NOMO-1 treated with dmso at 0.1 percent for 144 hours (cell line): ENCODE measurements around the gene C3AR1.

Source experiments
- DNase-seq: peaks from one replicate; lab custom pipeline; 2025; ENCODE audit not compliant: unreplicated experiment; lab: John Stamatoyannopoulos, UW

The C3AR1 gene

DNA sequence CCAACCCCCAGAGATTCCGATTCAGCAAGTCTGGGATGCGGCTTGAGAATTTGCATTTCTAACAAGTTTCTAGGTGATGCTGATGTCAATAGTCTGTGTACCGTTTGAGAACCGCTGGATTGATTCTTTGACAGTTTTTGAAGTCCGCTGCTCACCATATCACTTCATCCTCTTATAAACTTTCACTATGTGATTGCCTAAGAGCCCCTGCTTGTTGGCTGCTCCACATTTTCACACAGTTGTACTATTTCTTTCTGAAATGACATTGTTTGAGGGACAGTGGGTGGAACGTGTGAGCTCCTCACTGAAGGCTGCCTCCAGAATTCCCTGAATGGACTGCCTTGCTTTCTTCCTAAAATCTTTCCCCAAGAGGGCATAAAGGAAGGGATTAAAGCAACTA lies 7.7 kb downstream of the C3AR1 start:
- DNase-seq = no peak

DNA sequence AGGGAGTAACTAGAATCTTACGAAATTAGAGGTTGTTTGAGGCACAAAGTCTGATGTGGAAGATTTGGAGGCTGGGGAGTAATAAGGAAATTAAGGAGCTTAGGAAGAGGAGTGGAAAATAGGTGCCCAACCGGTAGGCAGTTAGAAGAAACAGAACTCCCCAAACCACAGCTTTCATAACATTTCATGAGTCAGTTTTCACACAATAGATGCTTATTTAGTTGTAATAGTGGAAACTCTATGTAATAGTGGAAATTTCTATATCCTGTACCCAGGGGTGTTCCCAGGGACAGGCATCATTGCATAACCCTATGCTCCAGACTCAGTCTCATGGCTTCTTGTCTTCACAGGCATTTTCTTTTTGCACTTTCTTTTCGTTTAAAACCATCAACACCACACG lies 8.3 kb downstream of the C3AR1 start:
- peak; percentile 43 for DNase-seq

DNA sequence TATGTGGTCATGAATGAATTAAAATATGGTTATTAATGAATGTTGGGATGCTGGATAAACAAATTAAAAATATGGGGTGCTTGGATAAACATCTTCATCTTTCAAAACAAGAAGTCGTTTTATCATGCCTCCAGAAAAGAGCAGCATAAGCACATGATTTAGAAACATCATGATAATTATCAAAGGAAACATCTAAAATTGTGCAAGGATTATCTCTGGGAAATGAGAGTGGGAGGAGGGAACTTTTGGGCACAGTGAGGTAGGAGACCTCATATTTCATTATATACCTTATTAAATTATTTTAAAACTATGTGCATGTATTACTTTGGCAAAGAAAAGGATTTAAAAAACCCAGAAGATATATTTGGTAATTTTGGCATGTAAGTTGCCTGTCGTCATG lies 8.9 kb downstream of the C3AR1 start:
- DNase-seq = no peak

DNA sequence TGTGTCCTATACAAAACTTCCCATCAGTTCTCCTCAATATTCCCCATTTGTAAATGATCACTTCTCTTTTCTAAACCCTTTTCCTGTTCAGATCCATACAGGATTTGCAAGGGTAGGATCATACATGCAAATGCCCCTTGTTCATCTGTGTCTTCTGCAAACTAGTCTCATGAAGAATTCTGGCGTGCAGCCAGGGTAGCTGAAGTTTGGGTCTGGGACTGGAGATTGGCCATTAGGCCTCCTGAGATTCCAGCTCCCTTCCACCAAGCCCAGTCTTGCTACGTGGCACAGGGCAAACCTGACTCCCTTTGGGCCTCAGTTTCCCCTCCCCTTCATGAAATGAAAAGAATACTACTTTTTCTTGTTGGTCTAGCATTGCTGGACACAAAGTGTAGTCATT lies 11.3 kb downstream of the C3AR1 start:
- no peak for DNase-seq

DNA sequence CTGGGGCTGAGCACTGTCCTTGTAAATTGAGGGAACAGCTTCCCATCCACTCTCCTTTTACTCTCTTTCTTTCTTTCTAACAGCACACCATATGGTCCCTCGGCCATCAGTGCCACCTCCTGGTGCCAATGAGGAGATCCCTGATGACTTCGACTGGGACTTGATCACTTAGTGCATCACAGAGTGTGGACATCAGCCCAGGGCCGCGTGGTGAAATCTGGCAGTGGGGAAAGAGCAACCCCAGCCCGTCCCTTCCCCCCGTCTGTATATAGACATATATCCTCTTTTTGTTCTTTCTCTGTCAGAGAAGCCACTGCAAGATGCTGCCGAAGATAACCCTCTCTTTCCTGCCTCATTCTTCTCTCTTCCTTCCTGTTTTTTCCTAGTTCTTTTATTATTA lies 13.5 kb downstream of the C3AR1 start:
- peak; percentile 66 for DNase-seq

DNA sequence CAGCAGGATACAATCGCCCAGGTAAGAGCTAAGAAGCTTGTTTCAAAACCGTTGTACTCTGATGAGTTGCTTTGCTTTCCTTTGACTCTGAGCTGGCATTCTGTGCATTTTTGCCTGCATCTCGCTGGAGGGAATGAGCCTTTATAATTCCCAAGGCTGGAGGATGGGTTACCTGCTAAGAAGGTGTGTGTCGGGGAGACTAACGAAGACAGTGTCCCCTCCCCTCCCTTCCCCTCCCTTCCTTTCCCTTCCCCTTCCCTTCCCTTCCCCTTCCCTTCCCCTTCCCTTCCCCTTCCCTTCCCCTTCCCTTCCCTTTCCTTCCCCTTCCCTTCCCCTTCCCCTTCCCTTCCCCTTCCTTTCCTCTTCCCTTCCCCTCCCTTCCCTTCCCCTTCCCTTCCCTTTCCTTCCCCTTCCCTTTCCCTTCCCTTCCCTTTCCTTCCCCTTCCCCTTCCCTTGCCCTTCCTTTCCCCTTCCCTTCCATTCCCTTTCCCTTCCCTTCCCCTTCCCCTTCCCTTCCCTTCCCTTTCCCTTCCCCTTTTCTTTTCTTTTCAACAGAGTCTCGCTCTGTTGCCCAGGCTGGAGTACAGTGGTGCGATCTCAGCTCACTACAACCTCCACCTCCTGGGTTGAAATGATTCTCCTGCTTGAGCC lies 15.4 kb downstream of the C3AR1 start:
- no peak for DNase-seq

DNA sequence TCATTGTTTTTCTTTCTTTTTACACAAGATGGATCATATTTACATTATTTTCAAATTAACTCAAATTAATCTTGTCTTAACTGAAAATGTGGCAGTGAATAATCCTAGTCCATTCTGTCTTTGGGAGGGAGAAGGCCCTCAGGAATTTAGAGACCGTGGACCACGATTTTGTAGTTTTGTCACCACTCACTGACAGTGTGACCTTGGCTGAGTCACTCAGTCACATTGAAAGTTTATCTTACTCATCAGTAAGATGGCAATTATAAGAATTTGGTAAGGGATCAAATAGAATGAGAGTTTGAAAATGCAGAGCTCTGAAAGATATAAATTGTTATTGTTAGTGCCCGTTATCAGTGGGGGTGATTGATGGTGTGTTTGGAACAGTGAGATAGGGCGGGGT lies 17.3 kb downstream of the C3AR1 start:
- DNase-seq = no peak

DNA sequence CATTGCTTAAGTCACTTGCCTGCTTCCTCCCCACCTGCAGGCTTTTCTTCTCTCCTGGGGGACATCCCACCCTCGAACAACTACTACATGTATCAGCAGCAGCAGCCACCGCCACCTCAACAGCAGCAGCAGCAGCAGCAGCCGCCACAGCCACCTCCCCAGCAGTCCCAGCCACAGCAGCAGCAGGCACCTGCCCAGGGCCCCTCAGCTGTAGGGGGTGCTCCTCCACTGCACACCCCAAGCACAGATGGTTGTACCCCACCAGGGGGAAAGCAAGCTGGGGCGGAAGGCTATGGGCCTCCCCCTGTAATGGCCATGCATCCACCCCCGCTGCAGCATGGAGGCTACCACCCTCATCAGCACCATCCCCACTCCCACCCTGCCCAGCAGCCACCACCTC lies 18.3 kb downstream of the C3AR1 start:
- no peak for DNase-seq

DNA sequence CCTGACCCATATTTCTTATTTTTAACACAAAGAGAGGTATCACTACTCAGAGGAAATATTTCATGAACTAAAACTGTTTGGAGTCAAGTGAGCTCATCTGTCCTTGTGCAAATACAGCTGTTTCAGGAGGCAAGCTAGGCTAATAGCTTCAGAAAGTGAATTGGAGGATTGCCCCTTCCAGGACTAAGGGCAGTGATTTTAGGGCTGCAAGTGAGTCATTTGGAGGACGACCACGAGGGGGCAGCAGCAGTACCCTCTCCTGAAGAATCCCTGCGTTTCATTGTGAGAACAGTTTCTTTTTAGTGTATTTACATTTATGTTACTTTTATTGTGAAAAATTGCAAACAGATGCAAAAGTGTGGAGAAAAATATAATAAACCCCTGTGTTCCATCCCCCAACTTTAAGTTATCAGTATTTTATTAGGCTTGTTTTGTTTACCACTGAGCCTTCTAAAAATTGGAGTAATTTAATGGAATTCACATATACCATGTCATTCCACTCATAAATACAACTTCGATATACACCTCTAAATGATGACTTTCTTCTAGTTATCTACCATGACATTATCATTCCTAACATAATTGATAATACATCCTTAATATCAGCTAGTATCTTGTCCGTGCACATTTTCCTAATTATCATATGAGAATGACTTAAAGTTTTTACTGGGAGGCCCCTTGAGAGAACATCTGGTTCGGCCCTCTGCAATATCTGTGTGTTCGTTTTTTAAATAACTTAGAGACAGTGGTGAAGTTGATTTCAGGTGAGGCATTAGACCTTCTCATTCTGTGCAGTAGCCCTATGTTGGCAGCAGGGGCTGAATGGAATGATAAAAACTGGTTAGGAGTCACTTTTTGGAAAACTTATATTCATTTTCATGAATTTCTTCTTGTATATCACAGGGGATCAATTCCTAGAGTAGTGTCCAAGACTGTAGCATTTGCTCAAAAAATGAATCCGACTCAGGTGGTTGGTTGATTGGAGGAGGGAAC lies 19.9 kb downstream of the C3AR1 start:
- DNase-seq = peak; percentile 35

DNA sequence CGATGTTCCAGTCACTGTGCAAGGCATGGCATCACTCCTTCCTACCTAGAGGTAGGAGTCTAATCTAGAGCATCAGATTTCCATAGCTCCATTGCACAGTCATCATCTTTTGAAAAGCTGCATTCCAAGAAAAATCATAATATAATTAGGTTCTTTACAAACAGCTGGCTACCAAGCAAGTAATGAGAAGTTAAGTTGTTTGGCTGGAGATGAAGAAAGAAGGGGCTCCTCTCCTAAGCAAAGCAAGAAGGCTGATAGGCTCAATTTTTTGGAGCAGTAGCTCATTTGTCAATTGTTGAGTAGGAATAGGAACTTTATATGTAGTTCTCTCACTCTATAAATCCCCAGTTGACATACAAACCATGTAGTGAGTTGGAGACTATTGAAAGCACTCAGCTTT lies 25.4 kb downstream of the C3AR1 start:
- DNase-seq = no peak

DNA sequence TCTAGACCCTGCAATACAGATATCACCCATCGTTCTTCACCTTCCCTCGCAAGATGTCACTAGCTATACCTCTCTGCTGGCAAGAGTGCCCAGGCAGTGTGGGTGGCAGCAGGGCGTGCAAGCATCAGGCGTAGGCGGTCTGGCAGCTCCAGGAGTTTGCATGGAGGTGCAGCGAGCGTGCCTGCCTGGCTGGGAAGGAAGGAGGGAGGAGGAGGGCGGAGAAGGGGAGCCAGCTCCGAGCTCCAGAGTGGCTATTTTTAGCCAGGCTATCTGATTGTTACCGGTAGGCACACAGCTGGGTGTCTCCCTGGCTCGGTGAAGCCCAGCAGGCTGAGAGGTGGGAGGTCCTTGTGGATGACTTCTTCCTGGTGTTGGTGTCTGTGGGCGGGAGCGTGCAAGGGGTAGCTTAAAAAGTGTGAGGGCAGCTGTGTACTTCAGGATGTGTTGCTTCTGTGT lies 27.5 kb downstream of the C3AR1 start:
- DNase-seq = no peak

DNA sequence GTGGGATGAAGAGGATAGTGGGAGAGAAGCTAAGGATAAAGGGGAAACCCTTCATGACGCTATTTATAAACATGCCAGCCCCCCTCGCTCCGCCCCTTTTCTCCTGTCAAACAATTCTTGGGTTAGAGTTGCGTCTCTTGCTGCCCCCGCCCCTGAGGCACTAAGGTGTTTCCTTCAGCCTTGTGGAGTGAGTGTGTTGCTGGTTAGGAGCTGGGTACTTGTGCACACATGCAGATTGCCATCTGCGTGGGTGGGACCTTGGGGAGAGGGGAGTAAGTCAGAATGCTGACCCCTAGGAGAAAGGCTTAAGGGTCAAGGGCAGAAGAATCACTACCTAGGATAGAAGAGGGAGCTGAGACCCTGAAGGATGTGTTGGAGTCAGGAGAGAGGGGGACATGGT lies 28.2 kb downstream of the C3AR1 start:
- DNase-seq = no peak

DNA sequence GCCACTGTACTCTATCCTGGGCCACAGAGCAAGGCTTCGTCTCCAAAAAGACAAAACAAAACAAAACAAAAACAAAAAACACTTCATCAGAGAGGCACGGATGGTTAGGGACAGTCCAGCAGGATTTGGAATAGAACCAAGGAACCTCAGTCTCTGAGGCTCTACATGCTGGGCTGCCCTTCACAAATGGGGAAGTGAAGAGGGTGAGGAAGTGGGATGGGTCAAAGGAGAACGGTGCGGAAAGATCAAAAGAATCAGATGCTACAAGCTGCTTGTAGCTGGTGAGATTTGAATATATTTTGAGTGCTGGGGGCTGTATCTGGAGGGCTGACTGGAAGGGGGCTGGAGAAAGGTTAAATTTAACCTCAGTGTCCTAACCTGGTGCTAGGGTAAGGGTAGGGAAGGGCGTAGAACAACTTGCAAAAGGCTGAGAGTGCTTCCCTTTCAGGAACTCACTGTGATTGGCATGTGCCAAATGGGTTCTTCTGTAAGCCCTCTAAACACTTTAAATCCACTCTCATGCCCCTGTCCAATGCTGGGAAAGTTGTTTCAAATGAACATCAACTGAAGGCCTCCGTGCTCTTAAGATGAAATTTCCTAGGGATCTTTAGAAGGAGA lies 29.0 kb downstream of the C3AR1 start:
- DNase-seq = peak; percentile 64

DNA sequence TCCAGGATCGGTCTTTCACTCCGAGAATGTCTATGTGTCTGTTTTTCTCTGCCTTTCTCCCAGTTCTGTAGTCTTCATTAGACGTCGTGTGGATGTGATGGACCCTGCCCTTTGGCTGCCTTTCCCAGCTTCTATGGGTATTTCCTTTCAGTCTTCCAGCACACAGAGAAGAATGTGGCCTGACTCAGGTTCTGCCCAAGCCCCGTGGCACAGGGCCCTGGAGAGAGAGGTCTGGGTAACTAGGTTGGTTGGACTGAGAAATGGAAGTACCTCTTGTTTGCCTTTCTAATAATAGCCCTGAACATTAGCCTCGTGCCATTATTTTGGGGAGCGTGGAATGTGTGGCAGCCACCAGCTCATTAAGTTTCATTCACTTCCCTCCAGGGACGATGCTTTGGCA lies 29.8 kb downstream of the C3AR1 start:
- no peak for DNase-seq

DNA sequence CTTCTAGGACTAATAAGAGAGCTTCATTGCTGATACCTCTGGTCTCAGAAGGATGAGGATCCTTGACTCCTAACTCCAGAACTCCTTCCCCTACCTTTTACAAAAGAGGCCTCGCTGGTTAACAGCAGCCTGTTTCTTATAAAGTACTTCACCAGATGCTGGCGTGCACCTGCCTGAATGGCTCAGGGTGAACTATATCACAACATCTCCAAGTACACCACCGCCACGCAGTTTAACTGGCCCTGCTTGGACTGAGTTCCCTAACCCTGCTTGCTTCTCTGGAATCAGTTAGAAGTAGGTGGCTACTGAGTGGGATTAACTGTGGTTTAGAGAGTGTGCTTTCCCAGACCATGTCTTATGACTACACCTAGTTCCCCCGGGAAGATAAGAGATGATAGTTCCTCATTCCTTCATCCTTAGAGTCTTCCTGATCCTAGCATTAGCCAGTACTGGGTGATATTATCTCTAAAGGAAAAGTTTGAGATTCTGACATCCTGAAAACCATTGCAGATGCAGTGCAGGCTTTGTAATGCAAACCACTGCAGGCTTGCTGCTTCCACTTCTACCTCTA lies 30.6 kb downstream of the C3AR1 start:
- no peak for DNase-seq

DNA sequence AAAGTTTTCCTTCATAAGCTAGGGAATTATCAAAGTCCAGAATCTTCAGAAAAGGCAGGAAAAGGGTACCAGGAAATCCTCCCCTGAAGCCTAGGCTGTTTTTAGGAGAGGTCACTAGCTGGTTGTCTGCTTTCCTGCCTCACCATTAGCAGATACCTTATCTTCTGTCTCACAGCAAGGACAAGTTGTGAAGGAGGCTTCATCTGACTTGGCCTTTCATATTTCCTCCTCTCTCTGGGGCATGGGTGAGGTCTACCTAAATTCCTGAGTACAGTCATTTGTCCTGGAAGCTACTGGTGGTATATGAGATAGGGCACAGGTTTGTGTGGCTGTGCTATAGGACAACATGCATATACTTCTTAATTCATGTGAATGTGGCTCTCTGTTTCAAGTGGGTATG lies 31.4 kb downstream of the C3AR1 start:
- DNase-seq = no peak

DNA sequence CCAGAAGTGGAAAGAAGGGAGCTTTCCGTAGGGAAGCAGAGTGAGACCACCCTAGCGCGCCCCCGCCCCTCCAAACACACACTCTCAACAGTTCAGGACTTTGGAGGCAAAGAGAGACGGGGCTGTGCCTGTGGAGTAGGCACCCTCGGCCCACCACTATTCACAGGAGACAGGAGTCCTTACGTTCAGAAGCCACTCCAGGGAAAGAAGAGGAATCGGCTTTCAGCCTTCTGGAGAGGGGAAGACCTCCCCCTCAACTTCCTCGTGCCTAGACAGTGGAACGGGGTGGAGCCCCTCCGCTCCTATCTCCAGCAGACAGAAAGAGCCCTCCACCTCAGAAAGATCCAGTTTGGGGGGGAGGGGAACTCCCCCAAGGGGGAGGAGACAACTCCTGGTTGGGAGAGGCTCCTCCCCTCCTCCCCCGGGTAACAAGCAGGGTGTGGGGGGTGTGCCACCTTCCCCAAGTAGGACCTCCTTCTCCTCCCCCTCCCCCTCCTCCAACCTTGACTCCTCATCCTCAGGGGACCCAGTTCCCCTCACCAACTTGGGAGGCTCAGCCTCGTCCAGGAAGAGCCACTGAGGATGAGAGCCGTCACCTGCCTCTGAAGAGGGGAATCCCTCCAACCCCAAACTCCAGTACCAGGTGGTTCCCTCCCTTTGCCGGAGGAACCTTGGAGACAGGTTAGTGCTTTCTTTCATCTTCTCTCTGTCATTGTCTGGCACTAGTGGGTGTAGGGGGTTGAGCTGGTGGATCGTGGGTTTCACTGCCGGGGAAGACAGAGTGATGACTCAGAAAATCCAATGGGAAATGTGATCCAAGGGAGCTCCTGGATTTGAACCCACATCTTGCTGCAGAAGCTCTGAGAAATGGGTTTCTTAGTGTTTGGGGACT lies 32.8 kb downstream of the C3AR1 start:
- no peak for DNase-seq

DNA sequence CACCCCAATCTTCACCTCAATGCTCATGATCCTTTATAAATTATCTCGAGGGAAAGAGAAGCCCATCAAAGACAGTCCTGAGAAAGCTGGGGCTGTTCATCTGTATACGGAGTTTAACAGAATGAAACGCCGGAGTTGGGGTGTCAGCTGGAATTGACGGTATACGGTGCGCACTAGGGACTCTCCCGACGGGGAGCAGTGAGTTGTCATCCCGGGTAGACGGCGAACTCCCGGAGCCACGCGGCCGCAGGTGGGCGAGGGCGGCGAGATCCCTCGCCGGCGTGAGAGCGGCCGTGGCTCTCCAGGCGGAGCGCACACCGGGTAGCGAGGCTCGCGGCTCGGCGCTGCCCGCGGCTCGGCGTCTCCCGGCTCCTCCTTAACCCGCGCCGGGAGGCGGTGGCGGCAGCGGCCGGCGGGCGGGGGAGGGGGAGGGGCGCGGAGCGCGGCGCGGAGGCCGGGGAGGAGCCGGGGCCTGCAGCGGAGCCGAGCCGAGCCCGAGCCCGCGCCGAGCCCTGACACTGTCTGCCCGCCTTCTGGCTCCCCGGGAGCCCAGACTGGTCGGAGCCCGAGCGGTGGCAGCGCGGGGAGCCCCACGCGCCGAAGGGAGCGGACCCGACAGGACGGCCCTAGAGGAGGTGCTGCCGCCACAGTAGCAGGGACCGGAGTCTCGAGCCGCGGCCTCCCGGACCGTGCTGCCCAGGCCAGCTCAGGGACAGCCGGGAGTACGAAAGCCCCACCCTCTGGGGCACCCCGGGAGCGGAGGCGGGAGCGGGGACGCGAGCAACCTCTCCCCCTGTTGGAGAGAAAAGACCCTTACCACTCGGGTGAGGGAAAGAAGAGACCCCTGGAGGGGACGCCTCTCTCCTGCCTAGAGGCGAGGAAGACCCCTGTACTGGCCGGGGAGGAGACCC lies 33.7 kb downstream of the C3AR1 start, which contains the start of gene FOXJ2:
TSS of gene FOXJ2 (plus strand) at position 475 of the 911 bp plus-strand sequence. CDS start 7,117 bp downstream, outside the sequence.
- DNase-seq = peak; percentile 25

DNA sequence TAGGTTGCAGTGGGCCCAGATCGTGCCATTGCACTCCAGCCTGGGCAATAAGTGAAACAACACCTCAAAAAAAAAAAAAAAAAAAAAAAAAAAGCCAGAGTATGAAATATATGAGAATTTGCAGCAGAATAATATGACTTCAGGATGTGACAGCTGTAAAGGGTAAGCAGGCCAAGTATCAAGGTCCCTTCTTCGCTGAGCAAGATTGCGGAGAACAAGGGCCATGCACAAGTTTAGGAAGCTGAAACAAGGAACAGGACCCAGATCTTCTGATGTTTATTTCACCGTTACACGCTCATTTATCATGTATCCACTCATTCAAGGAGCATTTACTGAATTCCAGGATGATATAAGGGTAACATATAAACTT lies 34.3 kb downstream of the C3AR1 start:
- no peak for DNase-seq
